Ovary (tissue), 9 donors: ENCODE data around the gene STXBP1. TPM values are rescaled to one million over a fixed set of nuclear protein-coding genes. Genes with fewer than 3 reads are reported as not detected.

Experiments
- DNase-seq, 5 donors: peaks; one replicate each; pipeline ENCODE4 v3.0.0-alpha.2; 2019 to 2020
- H3K27ac ChIP-seq, 2 donors: fragments of 200-600 bp; one replicate each; pipeline versions ENCODE4 v1.5.1 to v1.8.0; 2019 to 2022
- H3K27me3 ChIP-seq: fragments of 200-600 bp; one replicate; pipeline ENCODE4 v1.8.0; 2022
- H3K36me3 ChIP-seq: fragments of 200-600 bp; sonication (generic); one replicate; pipeline ENCODE4 v1.5.1; 2019
- H3K4me1 ChIP-seq: one replicate; pipeline ENCODE4 v1.8.1; 2013; ENCODE audit warnings: mild to moderate bottlenecking, moderate library complexity; ENCODE audit not compliant: insufficient read depth
- H3K4me3 ChIP-seq: fragments of 200-600 bp; sonication (generic); one replicate; pipeline ENCODE4 v1.5.1; 2017
- H3K9me3 ChIP-seq, 2 donors: fragments of 200-600 bp in 1 of 2; sonication (generic) in 1 of 2; one replicate each; pipeline versions ENCODE4 v1.5.1 to v1.8.1; 2013 to 2019; ENCODE audit warnings: mild to moderate bottlenecking in 1 of 2, moderate library complexity in 1 of 2
- CTCF ChIP-seq, 3 donors: fragments of 450-650 bp in 2 of 3; fragments of 200-600 bp in 1 of 3; IDR thresholded peaks; one replicate each; pipeline versions ENCODE4 v1.5.1 to v1.8.0; 2016 to 2022; ENCODE audit warnings: antibody characterized with exemption in 3 of 3, mild to moderate bottlenecking in 1 of 3
- EP300 ChIP-seq: sonication (generic); formaldehyde crosslinking; IDR thresholded peaks from one replicate; pipeline ENCODE4 v1.6.1; 2017; ENCODE audit warnings: antibody characterized with exemption
- POLR2A ChIP-seq: fragments of 450-650 bp; IDR thresholded peaks from one replicate; pipeline ENCODE4 v1.6.1; 2017; ENCODE audit warnings: antibody characterized with exemption, mild to moderate bottlenecking, moderate library complexity
- WGBS, 3 donors: extraction: QIAGEN DNeasy Blood & Tissue Kit in 1 of 3; methylation state at CpG; one replicate each; pipeline versions ENCODE4 v1.1.5 to v1.1.7; 2013 to 2017; 5-methylcytosine and 5-hydroxymethylcytosine counted together
- intact Hi-C, 4 donors: fragments of 100-400 bp; cut with DNase I; formaldehyde crosslinking; loops; one replicate each; pipeline versions ENCODE4 v1.11.0 to v1.15.1; 2022 to 2023
- polyA plus RNA-seq, 2 donors: library from polyadenylated mRNA; stranded (reverse); fragments of 200-250 nt in 1 of 2; fragments of 350-450 nt in 1 of 2; fragmentation: Illumina TruSeq in 1 of 2; extraction: RNeasy Lipid Tissue Mini Kit (QIAGEN cat#74804) in 1 of 2; gene quantifications; one replicate each; pipeline ENCODE4 v1.2.3, GENCODE V29; 2013 to 2014
- total RNA-seq, 7 donors: library from RNA; depleted of rRNA in 2 of 7; stranded (reverse); fragments of >200 nt in 2 of 7; fragmentation: NEBNext Ultra II Directional in 3 of 7; extraction: Animal tissue kit (Norgen Biotek cat#: 25700) in 3 of 7; gene quantifications; one replicate each; pipeline versions ENCODE4 v1.1.0 to v1.2.4, GENCODE V29; 2016 to 2023
- donor health status: DM: no; HTN: no; CAD: no; lungs with moderate emphysema.
- donor health status: DM: no; HTN: no; CAD: no.
- donor health status: Bipolar disorder and iron deficiency.
- donor health status: DM: yes; HTN: yes; CAD: no.
- donor health status: DM: no; HTN: no; CAD: no.
- donor health status: DM: yes; HTN: yes; CAD: no.

The STXBP1 gene
- total and polyA plus RNA-seq, 9 donors = 18.8 to 102 (median 75.7) TPM

GRCh38 chr9:127723013-127723412 lies 110.9 kb downstream of the STXBP1 start:
- Histone ChIP-seq H3K9me3 (no peaks in the 10 kb centered on the region), H3K27me3 (no peaks in the 10 kb centered on the region), H3K27ac (no peak overlapping the region), H3K4me1 (peaks cover 3% of the 10 kb centered on the region), H3K4me3 (no peak overlapping the region), H3K36me3 (no peaks in the 10 kb centered on the region)
- TF ChIP-seq CTCF (IDR thresholded peaks at IDR 0.05) (no peak), EP300 (no peak), POLR2A (no peak)
- 94 to 98% (median 96%) methylated on average over 11 to 13 of the region's 13 CpGs for WGBS, 3 donors
- DNase-seq = no peak
- intact Hi-C loops = loop anchor here in 1 of 4 donors (10.0 kb wide), 1 partner anchor 218 kb away; no protein-coding TSS in a partner anchor

DNA sequence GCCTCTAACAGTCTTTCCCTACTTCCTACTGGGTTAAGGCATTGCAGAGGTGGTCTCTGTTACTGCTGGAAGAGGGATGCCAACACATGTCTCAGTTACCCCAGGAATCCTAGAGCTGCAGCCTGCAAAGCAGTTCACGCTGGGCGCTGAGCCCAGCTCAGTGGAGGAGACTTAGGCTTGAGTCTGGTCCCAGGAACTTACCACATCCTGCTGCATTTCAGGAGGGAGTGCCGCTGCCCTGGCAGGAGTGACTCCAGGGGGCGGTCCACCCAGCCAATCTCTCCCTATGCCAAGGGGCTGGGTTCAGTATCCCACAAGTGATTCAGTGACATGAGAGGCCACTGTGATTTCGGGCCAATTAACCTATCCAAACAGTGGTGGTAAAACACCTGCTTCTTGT lies 111.4 kb downstream of the STXBP1 start:
- DNase-seq = no peak
- H3K27me3 ChIP-seq = no peaks in the 10 kb centered on the region
- no peak for TF ChIP-seq CTCF (IDR thresholded peaks at IDR 0.05)
- no peak for TF ChIP-seq EP300
- TF ChIP-seq POLR2A = no peak
- H3K27ac ChIP-seq = no peak overlapping the region
- H3K9me3 ChIP-seq = no peaks in the 10 kb centered on the region
- peaks cover 3% of the 10 kb centered on the region for H3K4me1 ChIP-seq
- H3K36me3 ChIP-seq = no peaks in the 10 kb centered on the region
- intact Hi-C loops = loop anchor here in 1 of 4 donors (10.0 kb wide), 1 partner anchor 219 kb away; no protein-coding TSS in a partner anchor
- no peak overlapping the region for H3K4me3 ChIP-seq
- WGBS, 3 donors = 86 to 91% (median 91%) methylated on average over 5 of the region's 5 CpGs

DNA sequence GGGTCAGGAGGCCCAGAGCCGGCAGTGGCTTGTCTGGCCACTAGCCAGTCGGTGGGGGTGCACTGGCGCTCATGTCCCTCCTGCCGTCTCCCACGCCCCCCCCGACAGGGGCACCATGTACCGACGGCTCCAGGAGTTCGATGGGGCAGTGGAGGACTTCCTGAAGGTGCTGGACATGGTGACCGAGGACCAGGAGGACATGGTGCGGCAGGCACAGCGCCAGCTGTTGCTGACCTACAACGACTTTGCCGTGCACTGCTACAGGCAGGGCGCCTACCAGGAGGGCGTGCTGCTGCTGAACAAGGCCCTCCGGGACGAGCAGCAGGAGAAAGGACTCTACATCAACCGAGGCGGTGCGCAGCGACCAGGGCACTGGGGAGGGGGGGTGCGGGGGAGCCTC lies 111.9 kb downstream of the STXBP1 start:
- H3K27ac ChIP-seq = no peak overlapping the region
- 51 to 59% (median 53%) methylated on average over 23 of the region's 23 CpGs for WGBS, 3 donors
- no peaks in the 10 kb centered on the region for H3K9me3 ChIP-seq
- intact Hi-C loops = loop anchor here in 1 of 4 donors (10.0 kb wide), 1 partner anchor 219 kb away; no protein-coding TSS in a partner anchor
- DNase-seq = peak in 1 of 5 donors; percentile 38
- no peaks in the 10 kb centered on the region for H3K27me3 ChIP-seq
- TF ChIP-seq POLR2A (no peak), CTCF (IDR thresholded peaks at IDR 0.05) (no peak), EP300 (no peak)
- H3K36me3 ChIP-seq = no peaks in the 10 kb centered on the region
- H3K4me1 ChIP-seq = peaks cover 3% of the 10 kb centered on the region
- H3K4me3 ChIP-seq = no peak overlapping the region

DNA sequence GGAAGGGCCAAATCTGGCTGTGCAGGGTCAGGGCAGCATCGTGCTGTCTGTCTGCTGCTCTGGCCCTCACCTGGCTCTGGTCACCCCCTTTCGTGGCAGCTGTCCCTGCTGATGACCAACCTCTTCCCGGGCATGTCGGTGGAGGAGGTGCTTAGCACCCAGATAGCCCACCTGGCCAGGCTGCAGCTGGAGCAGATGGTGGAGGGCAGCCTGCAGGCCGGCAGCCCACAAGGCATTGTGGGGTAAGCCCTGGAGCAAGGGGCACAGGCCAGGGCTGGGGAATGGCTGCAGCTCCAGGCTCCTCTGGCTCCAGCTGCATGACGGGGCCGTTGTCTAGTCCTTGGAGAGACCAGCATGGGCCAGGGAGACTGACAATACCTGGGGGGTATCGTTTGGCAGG lies 114.8 kb downstream of the STXBP1 start:
- DNase-seq = no peak
- no peaks in the 10 kb centered on the region for H3K27me3 ChIP-seq
- H3K27ac ChIP-seq = no peak overlapping the region
- no peaks in the 10 kb centered on the region for H3K9me3 ChIP-seq
- intact Hi-C loops = loop anchor here in 2 of 4 donors (5.0 to 10.0 kb wide), 2 partner anchors 220 to 222 kb away; no protein-coding TSS in a partner anchor
- WGBS, 3 donors = 68 to 71% (median 71%) methylated on average over 8 of the region's 8 CpGs
- peaks cover 5% of the 10 kb centered on the region for H3K4me1 ChIP-seq
- H3K36me3 ChIP-seq = no peaks in the 10 kb centered on the region
- no peak overlapping the region for H3K4me3 ChIP-seq
- TF ChIP-seq POLR2A = no peak
- TF ChIP-seq CTCF (IDR thresholded peaks at IDR 0.05) = no peak
- no peak for TF ChIP-seq EP300
